ENCODE results near the gene UBE2E3. TPM values are rescaled to one million over a fixed set of nuclear protein-coding genes. Genes with fewer than 3 reads are reported as not detected.

The UBE2E3 gene
- total RNA-seq, 4 donors from 2014 or later = 61.2 to 114 (median 82.3) TPM

GRCh38 chr2:181005326-181005655 lies 24.9 kb downstream of the UBE2E3 start:
- no peak for TF ChIP-seq CTCF (IDR thresholded peaks at IDR 0.05; ENCODE audit: low read depth)

GRCh38 chr2:181005809-181006208 lies 25.4 kb downstream of the UBE2E3 start:
- TF ChIP-seq CTCF (IDR thresholded peaks at IDR 0.05; ENCODE audit: low read depth) = no peak

- no peak for TF ChIP-seq CTCF (IDR thresholded peaks at IDR 0.05; ENCODE audit: low read depth)
Measured at GRCh38 chr2:181007086-181007837, 26.9 kb downstream of the UBE2E3 start.

GRCh38 chr2:181008407-181008806 lies 28.0 kb downstream of the UBE2E3 start:
- no peak for TF ChIP-seq CTCF (IDR thresholded peaks at IDR 0.05; ENCODE audit: low read depth)

DNA sequence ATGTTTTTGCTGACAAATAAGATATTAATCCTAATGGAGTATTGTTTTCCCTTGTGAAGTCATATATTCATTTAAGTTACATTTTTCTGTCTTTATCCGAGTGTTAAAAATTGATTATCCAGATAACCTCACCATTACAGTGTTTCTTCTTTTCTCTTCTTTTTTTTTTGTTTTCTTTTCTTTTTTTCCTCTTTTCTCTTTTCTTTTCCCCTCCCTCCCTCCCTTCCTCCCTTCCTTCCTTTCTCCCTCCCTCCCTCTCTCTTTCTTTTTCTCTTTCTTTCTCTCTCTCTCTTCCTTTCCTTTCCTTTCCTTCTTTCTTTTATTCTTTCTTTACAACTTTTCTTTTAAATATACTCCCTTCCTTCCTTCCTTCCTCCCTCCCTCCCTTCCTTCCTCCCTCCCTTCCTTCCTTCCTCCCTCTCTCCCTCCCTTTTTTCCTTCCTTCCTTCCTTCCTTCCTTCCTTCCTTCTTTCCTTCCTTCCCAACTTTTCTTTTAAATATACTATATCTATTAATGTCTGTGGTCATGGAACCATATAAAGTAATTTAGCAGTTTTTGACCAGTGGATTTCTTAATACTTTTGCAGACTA lies 40.9 kb downstream of the UBE2E3 start:
- TF ChIP-seq CTCF (IDR thresholded peaks at IDR 0.05; ENCODE audit: low read depth) = no peak

GRCh38 chr2:181022652-181023051 lies 42.2 kb downstream of the UBE2E3 start:
- no peak for TF ChIP-seq CTCF (IDR thresholded peaks at IDR 0.05; ENCODE audit: low read depth)

DNA sequence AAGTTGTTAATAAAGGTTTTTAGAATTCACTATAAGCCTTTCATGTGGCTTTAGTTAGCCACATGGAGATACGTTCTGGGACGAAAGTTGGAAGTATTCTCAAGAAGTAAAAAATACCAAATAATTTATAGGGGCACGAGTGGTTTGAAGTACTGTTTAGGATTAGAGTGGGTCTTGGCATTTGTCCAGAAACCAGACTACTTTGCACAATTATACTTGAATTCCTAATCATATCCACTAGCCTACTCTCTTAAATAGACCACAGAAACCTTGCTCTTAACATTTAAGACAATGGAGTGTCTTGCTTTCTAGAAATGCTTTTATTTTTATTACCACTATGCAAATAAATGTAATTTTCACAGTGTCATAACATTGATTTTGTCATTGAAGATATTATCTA lies 44.6 kb downstream of the UBE2E3 start:
- TF ChIP-seq CTCF (IDR thresholded peaks at IDR 0.05; ENCODE audit: low read depth) = no peak

All from subcutaneous adipose tissue (tissue), 4 donors.